Memory B cell (primary cell): ENCODE data around the gene RUNX2.

Experiments
- ATAC-seq: fragments of 150-1000 bp; cut with Tn5 transposase; 2 replicates; pipeline ENCODE4 v1.10.0; 2021; ENCODE audit warnings: low read depth, mild to moderate bottlenecking, moderate library complexity
- DNase-seq, 2 donors: peaks; one replicate each; pipeline ENCODE4 v3.0.0; 2022; ENCODE audit warnings: low spot score in 2 of 2
- H3K27ac Mint-ChIP-seq: one replicate; pipeline ENCODE4 v1.8.0; 2022; ENCODE audit warnings: mild to moderate bottlenecking, moderate library complexity, mixed read lengths
- H3K27me3 Mint-ChIP-seq: one replicate; pipeline ENCODE4 v1.8.0; 2022; ENCODE audit warnings: mixed read lengths
- H3K36me3 Mint-ChIP-seq: one replicate; pipeline ENCODE4 v1.8.0; 2022; ENCODE audit warnings: mild to moderate bottlenecking, mixed read lengths
- H3K4me1 Mint-ChIP-seq: one replicate; pipeline ENCODE4 v1.8.0; 2022; ENCODE audit warnings: mixed read lengths
- H3K4me3 Mint-ChIP-seq: one replicate; pipeline ENCODE4 v1.8.0; 2022; ENCODE audit warnings: mild to moderate bottlenecking, moderate library complexity, mixed read lengths
- H3K9me3 Mint-ChIP-seq: one replicate; pipeline ENCODE4 v1.8.0; 2022; ENCODE audit warnings: mixed read lengths

The RUNX2 gene

DNA sequence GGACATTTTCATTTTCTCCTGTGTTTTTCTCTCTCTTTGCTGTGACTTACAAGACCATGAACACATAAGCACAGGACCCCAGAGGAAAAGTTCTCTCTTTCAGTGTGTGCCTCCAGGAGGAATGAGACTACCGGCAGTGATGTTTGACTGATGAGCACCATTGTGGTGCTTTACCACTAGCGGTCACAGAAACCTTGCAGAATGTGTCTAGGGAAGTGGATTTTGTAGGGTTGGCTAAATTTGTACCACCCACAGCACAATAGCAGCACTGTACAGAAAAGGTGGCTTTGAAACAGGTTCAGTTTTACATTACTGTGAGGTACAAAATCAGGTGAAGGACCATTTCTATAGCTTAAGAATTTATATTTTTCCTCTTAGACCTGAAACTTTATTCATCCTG, 351.5 kb downstream of the RUNX2 start:
- Mint-ChIP-seq H3K27me3 (peaks cover 2% of the 10 kb centered on the region), H3K4me1 (peaks cover 27% of the 10 kb centered on the region), H3K27ac (no peak overlapping the region), H3K36me3 (no peaks in the 10 kb centered on the region), H3K4me3 (no peak overlapping the region), H3K9me3 (peaks cover 6% of the 10 kb centered on the region)
- ATAC-seq (no peak), DNase-seq (no peak)

DNA sequence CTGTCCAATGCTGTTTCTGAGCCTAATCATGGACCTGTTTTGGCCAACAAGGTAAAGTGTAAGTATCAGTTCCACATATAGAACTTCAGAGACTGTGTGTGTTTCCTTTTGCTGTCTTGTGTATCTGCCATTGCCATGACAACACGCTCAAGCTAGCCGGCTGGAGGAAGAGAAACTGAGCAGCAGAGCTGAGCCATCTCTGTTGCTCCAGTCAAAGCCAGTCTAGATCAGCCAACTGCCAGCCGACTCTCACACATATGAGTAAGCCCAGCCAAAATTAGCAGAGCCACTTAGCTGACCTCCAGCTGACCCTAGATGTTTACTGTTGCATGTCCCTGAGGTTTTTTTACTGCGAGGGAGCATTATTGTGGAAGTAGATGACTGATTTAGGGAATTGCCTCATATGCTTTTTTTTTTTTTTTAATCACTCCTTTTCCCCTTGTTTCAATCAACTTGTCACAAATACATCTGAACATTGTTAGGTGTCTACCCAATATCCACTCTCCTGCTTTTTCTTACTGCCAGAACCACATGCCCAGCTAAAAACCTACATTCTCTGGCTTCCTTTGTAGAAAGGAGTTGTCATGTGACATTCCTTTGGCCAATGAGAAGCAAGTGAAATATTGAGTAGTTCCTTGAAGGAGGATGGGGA, 353.9 kb downstream of the RUNX2 start:
- peaks cover 29% of the 10 kb centered on the region for H3K4me1 Mint-ChIP-seq
- DNase-seq (peak; percentile 39 to 62), ATAC-seq (peak; percentile 81)
- peak overlapping the region; percentile 87 for H3K27ac Mint-ChIP-seq
- peaks cover 2% of the 10 kb centered on the region for H3K36me3 Mint-ChIP-seq
- H3K9me3 Mint-ChIP-seq: peaks cover 8% of the 10 kb centered on the region
- peaks cover 9% of the 10 kb centered on the region for H3K27me3 Mint-ChIP-seq
- peak overlapping the region; percentile 12 for H3K4me3 Mint-ChIP-seq

DNA sequence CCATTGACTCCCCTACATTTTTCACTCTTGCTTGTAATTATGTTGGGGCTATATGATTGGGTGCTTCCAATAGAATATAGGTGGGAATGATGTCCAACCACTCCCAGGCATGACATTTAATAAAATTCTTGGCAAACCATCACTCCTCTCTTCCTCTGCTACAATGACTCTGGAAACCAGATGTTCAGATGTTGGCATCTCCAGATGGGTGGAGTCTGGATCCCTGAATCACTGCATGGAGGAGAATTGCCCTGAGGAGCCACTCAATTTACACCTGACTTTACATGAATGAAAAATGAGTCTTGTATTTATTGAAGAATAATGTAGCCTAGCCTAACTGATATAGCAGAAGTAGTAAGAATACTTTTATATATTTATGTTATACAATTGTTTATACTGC, 356.3 kb downstream of the RUNX2 start:
- ATAC-seq: no peak
- peaks cover 4% of the 10 kb centered on the region for H3K9me3 Mint-ChIP-seq
- H3K27ac Mint-ChIP-seq: no peak overlapping the region
- DNase-seq: no peak
- H3K4me1 Mint-ChIP-seq: peaks cover 24% of the 10 kb centered on the region
- peaks cover 2% of the 10 kb centered on the region for H3K36me3 Mint-ChIP-seq
- peaks cover 10% of the 10 kb centered on the region for H3K27me3 Mint-ChIP-seq
- H3K4me3 Mint-ChIP-seq: no peak overlapping the region

DNA sequence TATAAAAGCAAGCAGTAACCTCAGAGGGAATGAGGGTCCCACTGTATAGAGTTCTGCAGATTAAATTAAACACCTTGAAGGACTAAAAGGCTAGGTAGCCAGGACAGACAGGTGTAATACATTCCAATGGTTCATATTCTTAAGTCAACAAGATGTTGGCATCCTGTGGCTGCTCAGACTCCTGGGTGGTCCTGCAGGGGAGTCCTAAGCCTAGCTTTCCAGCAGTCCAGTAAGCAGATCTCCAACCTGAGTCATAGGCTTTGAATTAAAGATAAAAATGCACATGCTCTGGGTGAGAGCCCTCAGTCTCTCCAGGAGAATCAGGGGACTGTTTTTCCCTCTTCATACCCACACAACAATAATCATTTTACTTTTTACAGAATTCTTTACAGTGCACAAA, 356.9 kb downstream of the RUNX2 start:
- H3K4me1 Mint-ChIP-seq: peaks cover 22% of the 10 kb centered on the region
- ATAC-seq: no peak
- peaks cover 2% of the 10 kb centered on the region for H3K36me3 Mint-ChIP-seq

DNA sequence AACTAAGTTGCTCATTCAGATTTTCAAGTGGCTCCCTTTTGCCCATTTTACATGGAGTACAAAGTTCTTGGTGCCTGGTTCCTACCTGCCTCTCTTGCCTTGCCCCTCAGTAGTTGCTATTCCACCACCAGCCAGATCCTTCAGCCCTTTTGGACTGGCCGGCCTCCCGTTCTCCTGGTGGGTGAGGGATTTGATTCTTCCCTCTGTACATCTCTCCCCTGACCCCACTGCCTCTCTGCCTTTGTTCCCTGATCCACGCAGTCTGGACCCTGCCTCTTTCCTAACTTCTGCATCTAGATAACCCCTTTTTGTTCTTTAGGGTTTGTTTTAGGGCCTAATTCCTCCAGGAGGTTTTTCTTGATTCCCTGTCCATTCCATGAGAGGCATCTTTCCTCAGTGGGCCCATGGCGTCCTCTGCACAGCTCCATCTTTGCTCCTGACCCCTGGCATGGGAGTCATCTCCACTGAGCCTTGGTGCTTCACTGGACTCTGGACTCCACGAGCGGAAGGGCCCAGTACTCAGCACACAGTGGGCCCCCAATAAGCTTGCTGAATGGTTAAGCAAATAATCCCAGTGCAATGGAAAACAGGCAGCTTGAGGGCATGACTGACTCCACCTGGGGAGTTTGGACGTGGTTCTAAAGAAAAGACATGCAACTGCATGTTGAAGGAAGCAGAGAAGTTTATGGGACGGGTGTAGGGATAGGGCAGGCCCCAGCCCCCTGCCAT, 358.9 kb downstream of the RUNX2 start:
- Mint-ChIP-seq H3K4me1 (peaks cover 18% of the 10 kb centered on the region), H3K9me3 (peaks cover 4% of the 10 kb centered on the region), H3K27ac (no peak overlapping the region), H3K27me3 (peaks cover 13% of the 10 kb centered on the region), H3K36me3 (peaks cover 2% of the 10 kb centered on the region), H3K4me3 (no peak overlapping the region)
- DNase-seq (no peak), ATAC-seq (no peak)

More for the DNA sequence above, 356.9 kb downstream of the RUNX2 start:
- no peak for DNase-seq
- H3K27me3 Mint-ChIP-seq: peaks cover 10% of the 10 kb centered on the region
- no peak overlapping the region for H3K4me3 Mint-ChIP-seq
- no peak overlapping the region for H3K27ac Mint-ChIP-seq
- peaks cover 4% of the 10 kb centered on the region for H3K9me3 Mint-ChIP-seq

DNA sequence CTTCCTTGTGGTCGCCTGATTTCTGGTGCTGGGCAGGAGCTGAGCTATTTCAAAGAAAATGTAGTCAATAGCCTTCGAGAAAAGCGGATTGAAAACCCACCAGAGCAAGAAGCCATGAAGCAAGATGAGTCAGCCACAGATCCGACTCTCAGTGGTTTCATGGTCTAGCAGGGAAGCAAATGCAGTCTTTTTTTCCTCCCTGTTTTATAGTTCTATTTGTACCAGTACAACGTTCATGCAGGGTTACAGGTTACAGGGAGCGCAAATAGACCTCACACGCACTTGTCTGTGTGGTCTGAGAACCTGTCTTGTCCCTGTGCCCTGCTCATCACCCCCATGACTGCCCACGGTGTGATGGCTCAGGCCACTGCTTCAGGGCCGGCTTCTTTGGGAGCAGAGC, 359.4 kb downstream of the RUNX2 start:
- H3K36me3 Mint-ChIP-seq: peaks cover 2% of the 10 kb centered on the region
- peaks cover 2% of the 10 kb centered on the region for H3K9me3 Mint-ChIP-seq
- no peak overlapping the region for H3K27ac Mint-ChIP-seq
- H3K4me1 Mint-ChIP-seq: peaks cover 15% of the 10 kb centered on the region
- DNase-seq (no peak), ATAC-seq (peak; percentile 62)
- H3K4me3 Mint-ChIP-seq: no peak overlapping the region
- peaks cover 13% of the 10 kb centered on the region for H3K27me3 Mint-ChIP-seq

DNA sequence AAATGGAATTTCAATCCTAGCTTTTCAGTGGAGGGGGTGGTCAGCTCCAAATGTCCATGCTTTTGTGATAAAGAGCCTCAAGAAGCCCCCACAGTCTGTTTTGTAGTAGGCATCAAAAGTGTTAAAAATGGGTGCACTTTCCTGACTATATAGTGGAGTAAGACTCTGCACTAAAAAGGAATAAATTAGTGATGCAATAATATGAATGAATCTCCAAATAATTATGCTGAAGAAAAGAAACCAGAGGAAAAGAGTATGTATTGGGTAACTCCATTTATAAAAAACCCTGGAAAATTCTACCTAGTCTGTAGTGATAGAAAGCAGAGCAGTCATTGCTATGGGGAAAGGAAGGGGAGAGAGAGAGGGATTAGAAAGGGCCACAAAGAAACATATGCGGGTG, 360.1 kb downstream of the RUNX2 start:
- Mint-ChIP-seq H3K9me3 (peaks cover 2% of the 10 kb centered on the region), H3K27ac (no peak overlapping the region), H3K4me1 (peaks cover 15% of the 10 kb centered on the region), H3K4me3 (no peak overlapping the region), H3K36me3 (peaks cover 2% of the 10 kb centered on the region), H3K27me3 (peaks cover 13% of the 10 kb centered on the region)
- ATAC-seq: no peak
- DNase-seq: no peak

DNA sequence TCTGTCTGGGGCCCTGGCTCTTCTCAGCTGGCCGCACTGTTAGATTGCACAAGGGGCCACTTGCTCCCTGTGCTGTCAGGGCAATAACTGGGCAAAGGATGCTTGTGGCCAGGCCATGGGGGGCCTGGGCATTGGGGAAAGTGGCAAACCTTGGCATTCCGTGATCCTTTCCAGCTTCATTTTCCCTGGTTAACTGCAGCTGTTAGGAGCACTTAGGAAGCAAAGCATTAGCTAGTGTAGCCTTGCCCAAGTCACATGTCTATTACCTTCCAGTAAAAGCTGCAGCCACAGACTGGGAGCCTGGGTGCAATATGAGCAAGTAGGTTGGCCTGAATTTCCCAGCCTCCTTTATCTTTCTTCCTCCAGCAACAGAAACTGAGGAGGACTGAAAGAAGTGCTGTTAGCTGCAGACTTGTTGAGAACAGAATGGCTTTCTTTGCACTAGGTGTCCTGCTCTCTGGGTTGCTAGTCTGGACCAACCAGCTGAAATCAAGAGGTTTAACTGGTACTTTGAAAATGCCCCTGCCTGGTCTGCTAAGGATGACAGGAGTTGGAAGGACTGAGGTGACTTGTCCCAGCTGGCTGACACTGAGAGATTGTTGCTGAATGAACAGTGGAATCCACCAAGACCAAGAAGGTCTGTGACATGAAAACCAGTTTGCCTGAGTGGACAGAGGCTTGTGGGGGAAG, 361.9 kb downstream of the RUNX2 start:
- DNase-seq (no peak), ATAC-seq (no peak)
- H3K36me3 Mint-ChIP-seq: peaks cover 2% of the 10 kb centered on the region
- no peak overlapping the region for H3K27ac Mint-ChIP-seq
- no peak overlapping the region for H3K4me3 Mint-ChIP-seq
- peaks cover 13% of the 10 kb centered on the region for H3K27me3 Mint-ChIP-seq
- peaks cover 2% of the 10 kb centered on the region for H3K9me3 Mint-ChIP-seq
- peaks cover 15% of the 10 kb centered on the region for H3K4me1 Mint-ChIP-seq

DNA sequence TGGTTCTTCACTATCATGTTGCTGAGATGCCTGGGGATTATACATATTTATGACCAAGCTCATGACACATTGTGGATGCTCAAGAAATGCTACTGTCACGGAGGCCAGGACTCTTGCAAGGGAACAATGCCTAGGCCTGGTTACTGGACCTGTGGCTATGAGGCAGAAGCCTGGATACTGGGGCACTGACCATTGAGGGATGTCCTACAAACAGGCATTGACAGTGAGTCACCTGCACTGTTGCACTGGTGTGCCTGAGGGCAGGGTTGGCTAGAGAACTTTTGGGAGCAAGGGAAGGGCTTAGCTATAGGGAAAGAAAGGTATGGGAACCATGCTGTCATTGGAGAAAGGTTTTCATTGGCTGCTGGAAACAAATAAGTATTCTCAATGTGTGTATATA, 362.7 kb downstream of the RUNX2 start:
- DNase-seq: no peak
- peaks cover 15% of the 10 kb centered on the region for H3K4me1 Mint-ChIP-seq

DNA sequence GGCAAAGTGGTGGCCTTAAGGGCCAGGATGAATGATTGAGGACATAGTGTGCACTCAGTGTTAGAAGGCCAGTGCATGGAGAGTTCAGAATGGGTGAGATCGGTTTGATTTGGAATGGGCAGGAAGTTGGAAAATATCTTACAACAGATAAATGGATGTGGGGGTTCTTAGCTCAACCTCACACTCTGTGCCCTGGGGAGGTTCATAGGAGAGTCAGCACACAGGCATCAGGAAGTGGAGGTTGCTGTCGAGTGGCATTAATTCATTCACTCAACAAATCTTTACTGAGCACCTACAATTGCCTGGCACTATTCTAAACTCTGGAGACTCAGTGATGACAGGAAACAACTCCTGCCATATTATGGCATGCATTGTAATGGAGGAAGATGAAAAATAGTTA, 363.3 kb downstream of the RUNX2 start:
- ATAC-seq (no peak), DNase-seq (no peak)
- Mint-ChIP-seq H3K27ac (no peak overlapping the region), H3K36me3 (no peaks in the 10 kb centered on the region), H3K27me3 (peaks cover 11% of the 10 kb centered on the region), H3K9me3 (no peaks in the 10 kb centered on the region), H3K4me3 (no peak overlapping the region), H3K4me1 (peaks cover 15% of the 10 kb centered on the region)

More for the DNA sequence above, 362.7 kb downstream of the RUNX2 start:
- Mint-ChIP-seq H3K27me3 (peaks cover 13% of the 10 kb centered on the region), H3K9me3 (peaks cover 2% of the 10 kb centered on the region), H3K4me3 (no peak overlapping the region), H3K27ac (no peak overlapping the region), H3K36me3 (peaks cover 2% of the 10 kb centered on the region)
- no peak for ATAC-seq

DNA sequence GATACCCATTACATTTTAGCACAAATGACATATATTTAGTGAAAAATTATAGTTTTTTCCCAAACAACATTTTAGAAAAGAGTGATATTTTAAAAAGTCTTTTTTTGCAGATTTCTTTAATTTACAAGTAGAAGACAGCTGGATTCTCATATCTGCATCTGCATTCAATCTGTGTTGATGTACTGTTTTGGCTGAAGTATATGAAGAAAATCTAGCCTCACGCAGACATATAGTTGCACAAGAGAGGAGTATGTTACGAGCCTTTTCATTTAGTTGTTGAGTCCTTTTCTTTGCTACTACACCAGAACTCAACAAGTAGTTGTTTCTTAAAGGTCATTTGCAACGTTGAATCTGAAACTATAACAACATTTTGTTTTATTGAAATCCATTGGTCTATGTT, 363.9 kb downstream of the RUNX2 start:
- Mint-ChIP-seq H3K27me3 (peaks cover 6% of the 10 kb centered on the region), H3K27ac (no peak overlapping the region), H3K36me3 (no peaks in the 10 kb centered on the region), H3K4me3 (no peak overlapping the region), H3K9me3 (no peaks in the 10 kb centered on the region), H3K4me1 (peaks cover 14% of the 10 kb centered on the region)
- DNase-seq (no peak), ATAC-seq (no peak)

DNA sequence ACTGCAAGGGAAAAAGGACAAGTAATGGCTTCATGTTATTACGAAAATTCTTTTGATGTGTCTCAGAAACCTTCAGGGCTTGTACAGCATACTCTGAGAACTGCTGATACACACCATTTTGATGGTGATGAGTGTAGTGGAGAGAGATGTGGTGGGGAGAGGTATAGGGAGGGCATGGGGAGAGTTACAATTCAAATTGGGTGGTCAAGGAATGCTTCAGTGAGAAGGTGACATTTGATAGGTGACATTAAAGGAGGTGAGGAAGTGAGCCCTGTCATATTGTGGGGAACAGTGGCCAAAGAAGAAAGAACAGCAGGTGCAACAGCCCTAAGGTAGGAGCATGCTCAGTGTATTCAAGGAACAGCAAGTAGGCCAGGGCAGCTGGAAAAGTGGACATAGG, 368.6 kb downstream of the RUNX2 start:
- Mint-ChIP-seq H3K9me3 (no peaks in the 10 kb centered on the region), H3K4me1 (peaks cover 6% of the 10 kb centered on the region), H3K4me3 (no peak overlapping the region), H3K27ac (no peak overlapping the region), H3K27me3 (no peaks in the 10 kb centered on the region), H3K36me3 (no peaks in the 10 kb centered on the region)
- DNase-seq (no peak), ATAC-seq (no peak)

DNA sequence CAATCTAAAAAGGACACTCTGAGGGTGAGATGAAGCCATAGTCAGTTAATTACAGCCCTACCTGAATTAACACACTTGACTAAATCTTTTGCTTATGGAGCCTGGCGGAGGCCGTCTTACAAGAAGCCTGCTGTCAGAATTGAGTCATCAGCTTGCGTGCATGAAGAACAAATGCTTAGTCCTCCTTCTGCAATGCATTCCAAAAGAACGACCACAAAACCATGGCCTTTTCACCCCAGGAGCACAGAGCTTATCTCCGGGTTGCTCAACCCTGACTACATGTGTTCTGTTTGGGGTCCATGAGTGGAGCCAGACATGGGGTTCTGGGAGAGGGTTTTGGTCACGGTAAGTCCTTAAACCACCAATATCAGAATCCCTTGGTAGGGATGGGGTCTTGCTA, 369.5 kb downstream of the RUNX2 start:
- Mint-ChIP-seq H3K9me3 (no peaks in the 10 kb centered on the region), H3K4me3 (no peak overlapping the region), H3K27ac (no peak overlapping the region), H3K27me3 (no peaks in the 10 kb centered on the region), H3K4me1 (peaks cover 6% of the 10 kb centered on the region), H3K36me3 (no peaks in the 10 kb centered on the region)
- no peak for ATAC-seq
- DNase-seq: no peak

DNA sequence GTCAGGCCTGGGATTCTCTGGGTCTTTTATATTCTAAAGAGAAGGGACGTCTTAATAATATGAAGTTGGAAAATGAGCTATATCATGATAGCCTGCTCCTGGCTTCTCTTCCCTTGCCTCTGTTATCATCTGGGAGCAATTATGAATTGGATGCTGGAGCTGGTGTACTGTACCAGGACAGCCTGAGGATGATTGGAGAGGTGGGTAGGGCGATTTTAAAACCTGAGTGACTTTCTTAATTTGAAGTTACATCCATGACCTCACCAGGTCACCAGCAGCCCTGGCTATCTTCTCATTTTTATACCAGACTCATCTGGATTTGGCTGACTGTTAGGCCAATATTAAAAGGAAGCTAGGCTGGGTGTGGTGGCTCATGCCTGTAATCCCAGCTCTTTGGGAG, 369.9 kb downstream of the RUNX2 start:
- Mint-ChIP-seq H3K27me3 (no peaks in the 10 kb centered on the region), H3K4me1 (peaks cover 6% of the 10 kb centered on the region), H3K27ac (no peak overlapping the region), H3K36me3 (no peaks in the 10 kb centered on the region), H3K4me3 (no peak overlapping the region), H3K9me3 (no peaks in the 10 kb centered on the region)
- DNase-seq (no peak), ATAC-seq (no peak)
